ENCODE results near the gene TBCD.

TBCD gene

DNA sequence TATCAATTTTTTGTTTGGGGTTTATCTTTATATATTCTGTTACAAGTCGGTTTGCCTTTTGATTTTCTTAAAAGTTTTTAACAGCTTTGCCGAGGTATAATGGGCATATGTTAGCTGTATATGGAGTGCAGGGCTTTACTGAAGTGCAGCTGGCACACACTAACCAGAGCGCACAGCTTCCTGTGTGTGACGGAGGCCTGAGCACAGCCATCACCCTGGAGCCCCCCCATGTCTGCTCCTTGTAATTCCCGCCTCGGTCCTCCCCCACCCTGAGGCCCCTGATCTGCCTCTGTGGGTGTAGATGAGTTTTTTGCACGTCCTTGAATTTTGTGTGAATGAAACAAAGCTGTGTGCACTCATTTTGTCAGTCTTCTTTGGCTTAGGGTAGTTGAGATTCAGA is 148.1 kb downstream of the TBCD start:
- H3K4me3 ChIP-seq (ENCODE audit: low read depth, low read length) = no peak overlapping the region
- DNase-seq (ENCODE audit: low read depth) = no peak
- TF ChIP-seq MYC (IDR thresholded peaks at IDR 0.05; ENCODE audit: low read depth, low read length) (no peak), POLR2A (IDR thresholded peaks at IDR 0.05; ENCODE audit: extremely low read depth, insufficient read length) (no peak), CTCF (IDR thresholded peaks at IDR 0.05; ENCODE audit: low read depth, low read length) (no peak)
- TF ChIP-seq, protein P1, sequence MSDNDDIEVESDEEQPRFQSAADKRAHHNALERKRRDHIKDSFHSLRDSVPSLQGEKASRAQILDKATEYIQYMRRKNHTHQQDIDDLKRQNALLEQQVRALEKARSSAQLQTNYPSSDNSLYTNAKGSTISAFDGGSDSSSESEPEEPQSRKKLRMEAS (IDR thresholded peaks at IDR 0.05; ENCODE audit: low read depth, low read length) = no peak

- TF ChIP-seq, protein P1 (IDR thresholded peaks at IDR 0.05; ENCODE audit: low read depth, low read length) = no peak
- TF ChIP-seq MYC (IDR thresholded peaks at IDR 0.05; ENCODE audit: low read depth, low read length) (no peak), POLR2A (IDR thresholded peaks at IDR 0.05; ENCODE audit: extremely low read depth, insufficient read length) (no peak), CTCF (IDR thresholded peaks at IDR 0.05; ENCODE audit: low read depth, low read length) (no peak)
- no peak overlapping the region for H3K4me3 ChIP-seq (ENCODE audit: low read depth, low read length)
- DNase-seq (ENCODE audit: low read depth) = no peak
Measured at GRCh38 chr17:82900741-82901140, 148.9 kb downstream of the TBCD start.

GRCh38 chr17:82901356-82901755 is 149.5 kb downstream of the TBCD start:
- no peak overlapping the region for H3K4me3 ChIP-seq (ENCODE audit: low read depth, low read length)
- DNase-seq (ENCODE audit: low read depth) = no peak
- TF ChIP-seq MYC (IDR thresholded peaks at IDR 0.05; ENCODE audit: low read depth, low read length) = no peak
- TF ChIP-seq POLR2A (IDR thresholded peaks at IDR 0.05; ENCODE audit: extremely low read depth, insufficient read length) = no peak
- TF ChIP-seq, protein P1 (IDR thresholded peaks at IDR 0.05; ENCODE audit: low read depth, low read length) = no peak
- no peak for TF ChIP-seq CTCF (IDR thresholded peaks at IDR 0.05; ENCODE audit: low read depth, low read length)

GRCh38 chr17:82901856-82902255 is 150.0 kb downstream of the TBCD start:
- no peak for DNase-seq (ENCODE audit: low read depth)
- TF ChIP-seq CTCF (IDR thresholded peaks at IDR 0.05; ENCODE audit: low read depth, low read length) (no peak), POLR2A (IDR thresholded peaks at IDR 0.05; ENCODE audit: extremely low read depth, insufficient read length) (no peak), MYC (IDR thresholded peaks at IDR 0.05; ENCODE audit: low read depth, low read length) (no peak)
- TF ChIP-seq, protein P1 (IDR thresholded peaks at IDR 0.05; ENCODE audit: low read depth, low read length) = no peak
- H3K4me3 ChIP-seq (ENCODE audit: low read depth, low read length) = no peak overlapping the region

DNA sequence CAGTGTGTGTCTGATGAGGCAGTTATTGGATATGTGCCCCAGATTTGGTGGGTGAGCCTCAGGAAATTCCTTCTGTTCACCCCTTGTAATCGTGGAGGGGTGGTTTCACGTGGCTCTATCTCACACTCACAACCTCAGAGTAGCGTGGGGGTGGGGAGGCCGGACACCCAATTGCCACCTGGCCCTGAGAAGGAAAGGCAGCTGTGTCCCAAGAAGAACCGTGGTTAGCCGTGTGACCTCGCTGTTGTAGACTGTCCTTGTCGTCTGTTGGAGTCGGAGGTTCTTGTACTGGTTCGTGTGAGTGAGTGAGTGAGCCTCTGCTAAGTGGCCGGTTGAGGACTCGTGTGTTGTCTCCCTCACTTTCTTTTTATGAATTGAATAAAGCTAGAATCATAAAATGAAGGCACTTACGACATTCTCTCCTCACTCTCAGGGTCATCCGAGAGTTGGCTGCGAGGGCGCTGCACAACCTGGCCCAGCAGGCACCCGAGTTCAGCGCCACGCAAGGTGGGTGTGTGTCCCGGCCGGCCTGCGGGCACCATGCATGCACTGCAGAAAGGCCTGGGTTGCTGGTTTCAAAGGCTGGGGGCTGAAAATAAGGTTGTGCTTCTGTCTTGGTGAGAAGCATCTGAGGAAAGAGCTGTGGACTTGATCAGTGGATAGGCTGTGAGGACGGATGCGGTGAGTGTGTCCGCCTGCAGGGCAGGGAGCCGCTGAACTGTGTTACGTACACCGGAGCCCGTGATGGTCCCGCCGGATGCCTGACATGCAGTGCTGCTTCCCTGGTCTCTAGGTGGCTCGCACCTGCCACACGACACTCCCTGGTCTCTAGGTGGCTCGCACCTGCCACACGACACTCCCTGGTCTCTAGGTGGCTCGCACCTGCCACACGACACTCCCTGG is 151.4 kb downstream of the TBCD start:
- no peak for DNase-seq (ENCODE audit: low read depth)
- H3K4me3 ChIP-seq (ENCODE audit: low read depth, low read length) = no peak overlapping the region
- TF ChIP-seq MYC (IDR thresholded peaks at IDR 0.05; ENCODE audit: low read depth, low read length) = no peak
- TF ChIP-seq CTCF (IDR thresholded peaks at IDR 0.05; ENCODE audit: low read depth, low read length) = no peak
- TF ChIP-seq, protein P1 (IDR thresholded peaks at IDR 0.05; ENCODE audit: low read depth, low read length) = no peak
- no peak for TF ChIP-seq POLR2A (IDR thresholded peaks at IDR 0.05; ENCODE audit: extremely low read depth, insufficient read length)

Measured in NB4 (cell line).